ENCODE measurements around the gene EFNA4.

The EFNA4 gene

GRCh38 chr1:155099331-155099730 is 35.8 kb downstream of the EFNA4 start:
- Histone ChIP-seq H3K4me3 (ENCODE audit: low read depth in 1 of 2, low read length in 1 of 2) (no peak overlapping the region), H3K9me3 (no peaks in the 10 kb centered on the region), H3K27me3 (peaks cover 19% of the 10 kb centered on the region), H3K36me3 (no peaks in the 10 kb centered on the region), H3K4me1 (ENCODE audit: control insufficient read depth in 1 of 2, insufficient read depth in 1 of 2, low read depth in 1 of 2, low read length in 1 of 2) (peaks cover 5 to 8% of the 10 kb centered on the region in 2 experiments), H3K27ac (no peak overlapping the region)
- TF ChIP-seq, protein P1, sequence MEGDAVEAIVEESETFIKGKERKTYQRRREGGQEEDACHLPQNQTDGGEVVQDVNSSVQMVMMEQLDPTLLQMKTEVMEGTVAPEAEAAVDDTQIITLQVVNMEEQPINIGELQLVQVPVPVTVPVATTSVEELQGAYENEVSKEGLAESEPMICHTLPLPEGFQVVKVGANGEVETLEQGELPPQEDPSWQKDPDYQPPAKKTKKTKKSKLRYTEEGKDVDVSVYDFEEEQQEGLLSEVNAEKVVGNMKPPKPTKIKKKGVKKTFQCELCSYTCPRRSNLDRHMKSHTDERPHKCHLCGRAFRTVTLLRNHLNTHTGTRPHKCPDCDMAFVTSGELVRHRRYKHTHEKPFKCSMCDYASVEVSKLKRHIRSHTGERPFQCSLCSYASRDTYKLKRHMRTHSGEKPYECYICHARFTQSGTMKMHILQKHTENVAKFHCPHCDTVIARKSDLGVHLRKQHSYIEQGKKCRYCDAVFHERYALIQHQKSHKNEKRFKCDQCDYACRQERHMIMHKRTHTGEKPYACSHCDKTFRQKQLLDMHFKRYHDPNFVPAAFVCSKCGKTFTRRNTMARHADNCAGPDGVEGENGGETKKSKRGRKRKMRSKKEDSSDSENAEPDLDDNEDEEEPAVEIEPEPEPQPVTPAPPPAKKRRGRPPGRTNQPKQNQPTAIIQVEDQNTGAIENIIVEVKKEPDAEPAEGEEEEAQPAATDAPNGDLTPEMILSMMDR (IDR thresholded peaks at IDR 0.05), result no peak

DNA sequence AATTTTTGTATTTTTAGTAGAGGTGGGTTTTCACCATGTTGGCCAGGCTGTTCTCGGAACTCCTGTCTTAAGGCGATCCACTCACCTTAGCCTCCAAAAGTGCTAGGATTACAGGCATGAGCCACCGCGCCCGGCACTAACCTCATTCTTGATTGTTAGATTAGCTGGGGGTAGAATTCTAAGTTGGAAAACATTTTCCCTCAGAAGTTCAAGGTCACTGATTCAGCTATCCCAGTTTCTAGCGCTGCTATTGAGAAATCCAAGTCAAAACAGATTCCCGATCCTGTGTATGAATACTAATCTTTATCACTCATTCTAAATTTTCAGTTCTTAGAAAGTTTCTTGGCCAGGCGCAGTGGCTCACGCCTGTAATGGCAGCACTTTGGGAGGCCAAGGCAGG is 39.8 kb downstream of the EFNA4 start:
- TF ChIP-seq, protein P1 (IDR thresholded peaks at IDR 0.05), result no peak
- no peak overlapping the region for H3K27ac ChIP-seq
- no peaks in the 10 kb centered on the region for H3K9me3 ChIP-seq
- no peak overlapping the region for H3K4me3 ChIP-seq (ENCODE audit: low read depth in 1 of 2, low read length in 1 of 2)
- peaks cover 5 to 8% of the 10 kb centered on the region in 2 experiments for H3K4me1 ChIP-seq (ENCODE audit: control insufficient read depth in 1 of 2, insufficient read depth in 1 of 2, low read depth in 1 of 2, low read length in 1 of 2)
- no peaks in the 10 kb centered on the region for H3K36me3 ChIP-seq
- H3K27me3 ChIP-seq, result no peaks in the 10 kb centered on the region

DNA sequence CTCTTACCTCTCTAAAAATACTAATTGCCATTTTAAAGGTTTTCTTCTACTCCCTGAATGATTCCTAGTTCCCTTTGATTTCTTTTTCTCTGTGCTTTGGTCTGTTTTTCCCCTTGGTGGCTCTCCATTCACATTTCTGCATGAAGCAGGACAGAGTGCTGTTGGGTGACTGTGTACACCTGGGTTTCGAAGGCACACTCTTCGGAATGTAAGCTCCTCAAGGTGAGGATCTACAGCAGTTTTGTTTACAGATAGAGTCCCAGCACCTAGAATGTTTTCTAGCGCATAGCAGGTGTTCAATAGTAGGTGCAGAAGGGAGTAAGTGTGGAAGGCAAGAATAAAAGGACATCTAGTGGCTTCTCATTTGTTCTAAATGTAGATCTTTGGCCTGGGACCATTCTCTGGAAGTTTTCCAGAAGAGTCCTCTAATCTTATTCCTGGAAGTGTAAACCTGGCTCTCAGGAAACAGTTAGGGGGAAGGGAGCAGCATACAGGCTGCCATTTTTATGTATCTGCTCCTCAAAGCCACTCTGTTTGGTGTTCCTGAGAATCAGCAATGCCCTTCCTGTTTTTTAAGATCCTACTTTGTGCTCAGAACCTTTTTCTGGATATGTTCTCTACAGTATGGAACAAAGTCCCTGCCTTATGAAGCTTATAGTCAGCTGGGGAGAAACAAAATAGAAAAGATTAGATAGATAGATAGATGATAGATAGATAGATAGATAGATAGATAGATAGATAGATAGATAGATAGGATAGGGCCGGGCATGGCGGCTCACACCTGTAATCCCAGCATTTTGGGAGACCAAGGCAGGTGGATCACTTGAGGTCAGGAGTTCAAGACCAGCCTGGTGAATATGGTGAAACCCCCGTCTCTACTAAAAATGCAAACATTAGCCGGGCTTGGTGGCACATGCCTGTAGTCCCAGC is 41.3 kb downstream of the EFNA4 start:
- TF ChIP-seq, protein P1 (IDR thresholded peaks at IDR 0.05), result no peak
- no peak overlapping the region for H3K27ac ChIP-seq
- H3K36me3 ChIP-seq, result no peaks in the 10 kb centered on the region
- H3K9me3 ChIP-seq, result no peaks in the 10 kb centered on the region
- H3K4me1 ChIP-seq (ENCODE audit: control insufficient read depth in 1 of 2, insufficient read depth in 1 of 2, low read depth in 1 of 2, low read length in 1 of 2), result peaks cover 5 to 8% of the 10 kb centered on the region in 2 experiments
- H3K27me3 ChIP-seq, result no peaks in the 10 kb centered on the region
- H3K4me3 ChIP-seq (ENCODE audit: low read depth in 1 of 2, low read length in 1 of 2), result no peak overlapping the region

- H3K9me3 ChIP-seq, result no peaks in the 10 kb centered on the region
- peaks cover 5 to 8% of the 10 kb centered on the region in 2 experiments for H3K4me1 ChIP-seq (ENCODE audit: control insufficient read depth in 1 of 2, insufficient read depth in 1 of 2, low read depth in 1 of 2, low read length in 1 of 2)
- no peak overlapping the region for H3K27ac ChIP-seq
- H3K36me3 ChIP-seq, result no peaks in the 10 kb centered on the region
- H3K27me3 ChIP-seq, result no peaks in the 10 kb centered on the region
- TF ChIP-seq, protein P1 (IDR thresholded peaks at IDR 0.05), result no peak
- H3K4me3 ChIP-seq (ENCODE audit: low read depth in 1 of 2, low read length in 1 of 2), result no peak overlapping the region
These were observed 42.1 kb downstream of the EFNA4 start for GRCh38 chr1:155105604-155106011.

DNA sequence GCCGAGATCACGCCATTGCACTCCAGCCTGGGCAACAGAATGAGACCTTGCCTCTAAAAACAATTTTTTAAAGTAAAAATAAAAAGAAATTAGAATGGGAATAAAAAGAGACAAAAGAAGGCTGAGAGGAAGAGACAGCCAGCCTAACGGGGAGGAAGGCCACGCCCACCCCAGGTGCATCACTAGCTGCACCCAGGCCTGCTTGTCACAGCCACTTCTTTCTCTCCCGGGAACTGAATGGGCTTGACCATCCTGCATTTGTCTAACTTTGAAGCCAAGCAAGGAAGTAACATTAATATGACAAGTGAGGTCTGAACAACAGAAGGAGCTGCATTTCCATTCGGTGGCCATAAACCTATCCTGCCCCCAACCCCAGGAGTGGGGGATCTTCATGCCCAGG is 43.3 kb downstream of the EFNA4 start:
- Histone ChIP-seq H3K27ac (no peak overlapping the region), H3K4me1 (ENCODE audit: control insufficient read depth in 1 of 2, insufficient read depth in 1 of 2, low read depth in 1 of 2, low read length in 1 of 2) (peaks cover 5 to 7% of the 10 kb centered on the region in 2 experiments), H3K9me3 (no peaks in the 10 kb centered on the region), H3K36me3 (no peaks in the 10 kb centered on the region), H3K4me3 (ENCODE audit: low read depth in 1 of 2, low read length in 1 of 2) (no peak overlapping the region), H3K27me3 (no peaks in the 10 kb centered on the region)
- TF ChIP-seq, protein P1 (IDR thresholded peaks at IDR 0.05), result no peak
